NCI-H446 treated with DMSO at 0.1 percent for 48 hours (cell line): ENCODE measurements around the gene KCNS3.

Experiments used
- DNase-seq: peaks from one replicate; lab custom pipeline; 2025; lab: John Stamatoyannopoulos, UW

The KCNS3 gene, protein sequence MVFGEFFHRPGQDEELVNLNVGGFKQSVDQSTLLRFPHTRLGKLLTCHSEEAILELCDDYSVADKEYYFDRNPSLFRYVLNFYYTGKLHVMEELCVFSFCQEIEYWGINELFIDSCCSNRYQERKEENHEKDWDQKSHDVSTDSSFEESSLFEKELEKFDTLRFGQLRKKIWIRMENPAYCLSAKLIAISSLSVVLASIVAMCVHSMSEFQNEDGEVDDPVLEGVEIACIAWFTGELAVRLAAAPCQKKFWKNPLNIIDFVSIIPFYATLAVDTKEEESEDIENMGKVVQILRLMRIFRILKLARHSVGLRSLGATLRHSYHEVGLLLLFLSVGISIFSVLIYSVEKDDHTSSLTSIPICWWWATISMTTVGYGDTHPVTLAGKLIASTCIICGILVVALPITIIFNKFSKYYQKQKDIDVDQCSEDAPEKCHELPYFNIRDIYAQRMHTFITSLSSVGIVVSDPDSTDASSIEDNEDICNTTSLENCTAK

DNA sequence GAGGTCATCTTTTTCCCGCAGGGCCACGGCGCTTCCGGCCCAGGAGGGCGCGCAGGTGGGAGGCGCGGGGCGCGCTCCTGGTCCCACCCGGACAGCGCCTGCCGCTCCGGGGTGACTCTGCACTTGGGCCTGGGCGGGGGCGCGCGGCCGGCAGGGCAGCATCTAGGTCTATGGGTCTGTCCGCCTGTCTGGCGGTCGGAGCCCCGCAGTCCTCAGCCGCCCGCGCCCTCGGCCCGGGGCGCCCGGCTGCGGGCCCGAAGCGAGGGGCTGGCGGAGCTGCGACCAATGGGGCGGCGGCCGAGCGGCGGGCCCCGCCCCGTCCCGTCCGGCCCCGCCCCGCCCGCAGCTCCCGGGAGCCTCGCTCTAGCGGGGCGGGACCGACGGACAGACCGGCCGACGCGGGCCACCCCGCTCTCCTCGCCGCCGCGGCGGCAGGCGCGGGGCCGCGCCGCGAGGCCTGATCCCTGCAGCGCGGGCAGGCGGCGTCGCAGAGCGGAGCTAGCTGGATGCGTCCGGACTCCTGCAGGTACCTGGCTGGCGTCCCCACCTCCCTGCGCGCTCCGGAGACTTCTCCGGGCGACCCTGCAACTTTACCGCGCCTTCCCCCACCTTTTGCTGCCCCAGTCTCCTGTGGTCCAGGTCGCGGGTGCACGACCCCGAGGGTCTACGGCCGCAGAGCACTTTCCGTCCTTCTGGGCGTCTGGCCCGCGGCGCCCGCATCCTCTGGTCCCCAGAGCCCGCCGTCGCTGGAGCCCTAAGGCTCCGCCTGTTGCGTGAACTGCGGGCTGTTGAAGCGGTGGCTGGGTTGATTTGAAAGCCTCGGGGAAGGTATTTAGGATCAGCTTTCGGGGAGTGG, at the start of gene KCNS3:
Gene KCNS3, plus strand, starts transcription at position 387 of the 856 bp plus-strand sequence. CDS start 52,342 bp downstream, outside the sequence.
- no peak for DNase-seq

DNA sequence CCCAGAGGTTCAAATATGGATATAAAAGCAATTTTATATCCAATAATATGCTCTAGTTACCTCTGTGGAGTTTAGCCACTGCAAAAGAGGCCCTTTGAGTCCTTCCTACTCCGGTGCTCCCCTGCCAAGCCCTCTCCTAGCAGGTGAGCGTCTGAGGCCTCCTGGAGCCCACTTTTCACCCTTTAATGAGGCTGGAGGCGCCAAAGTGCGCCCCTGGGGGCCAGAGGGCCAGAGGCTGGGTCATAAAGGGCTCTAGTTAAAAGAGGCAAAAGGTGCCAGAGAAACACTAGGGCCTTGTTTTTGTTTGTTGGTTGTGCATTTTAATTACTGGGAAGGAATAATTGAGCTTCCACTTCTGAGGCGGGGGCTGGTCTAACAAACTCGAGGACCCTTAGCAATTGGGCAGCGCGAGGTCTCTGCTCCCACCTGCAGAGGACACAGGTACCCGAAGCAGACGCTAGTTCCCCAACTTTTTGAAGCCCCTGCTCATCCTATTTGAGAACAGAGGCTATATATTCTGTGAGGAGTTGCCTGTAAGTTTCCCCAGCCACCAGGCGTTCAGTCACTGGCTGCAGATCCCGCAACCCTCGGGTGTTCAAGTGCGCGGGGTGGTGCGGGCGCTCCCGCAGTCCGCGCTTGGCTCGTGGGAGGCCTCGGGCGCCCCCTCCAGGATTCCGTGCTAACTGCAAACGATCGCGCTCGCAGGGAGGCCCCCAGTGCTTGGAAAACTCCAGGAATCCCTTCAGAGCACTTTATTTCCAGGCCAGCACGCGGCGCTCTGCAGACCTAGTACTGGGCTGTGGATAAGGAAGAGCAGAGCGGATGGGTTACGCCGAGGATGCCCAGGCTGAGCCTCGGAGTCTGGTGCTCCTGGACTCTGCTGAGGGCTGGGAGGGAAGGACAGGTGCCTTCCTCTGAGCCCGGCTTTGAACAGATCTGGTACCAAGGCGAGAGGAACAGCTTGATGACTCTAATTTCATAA, 48.1 kb upstream of the KCNS3 start:
- no peak for DNase-seq

DNA sequence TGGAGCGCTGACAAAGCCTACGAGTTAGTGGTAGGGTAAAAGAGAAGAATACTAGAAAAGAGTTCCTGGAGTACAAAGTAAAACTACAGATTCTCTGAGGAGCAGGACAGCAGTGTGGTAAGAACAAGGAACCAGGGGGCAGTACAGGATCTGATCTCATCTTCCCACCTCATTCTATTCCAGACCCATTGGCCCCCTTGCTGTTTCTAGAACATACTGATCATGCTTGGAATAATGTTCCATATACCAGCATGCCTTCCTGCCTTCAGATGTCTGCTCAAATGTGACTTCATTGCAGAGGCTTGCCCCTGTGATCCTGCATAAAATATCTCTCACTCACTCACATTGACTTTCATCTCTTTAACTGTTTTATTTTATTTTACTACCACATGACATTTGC, 43.0 kb upstream of the KCNS3 start:
- no peak for DNase-seq

DNA sequence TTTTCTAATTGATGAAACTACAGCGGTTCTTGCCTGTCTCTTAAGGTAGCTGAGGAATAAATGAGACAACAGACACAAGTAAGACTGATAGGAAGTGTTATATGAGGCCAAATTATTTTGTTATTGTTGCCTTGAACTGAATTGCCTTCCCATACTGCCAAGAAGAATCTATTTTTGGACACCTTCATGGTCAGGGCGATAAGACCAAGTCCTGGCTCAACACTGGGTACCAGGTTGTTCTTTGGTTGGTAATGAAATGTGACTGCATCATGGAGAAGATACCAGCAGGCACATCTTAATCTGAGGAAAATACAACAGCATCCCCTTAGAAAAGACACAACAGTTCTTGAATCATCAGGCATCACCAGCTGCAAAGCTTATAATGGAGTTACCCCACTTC, 38.5 kb upstream of the KCNS3 start:
- no peak for DNase-seq

DNA sequence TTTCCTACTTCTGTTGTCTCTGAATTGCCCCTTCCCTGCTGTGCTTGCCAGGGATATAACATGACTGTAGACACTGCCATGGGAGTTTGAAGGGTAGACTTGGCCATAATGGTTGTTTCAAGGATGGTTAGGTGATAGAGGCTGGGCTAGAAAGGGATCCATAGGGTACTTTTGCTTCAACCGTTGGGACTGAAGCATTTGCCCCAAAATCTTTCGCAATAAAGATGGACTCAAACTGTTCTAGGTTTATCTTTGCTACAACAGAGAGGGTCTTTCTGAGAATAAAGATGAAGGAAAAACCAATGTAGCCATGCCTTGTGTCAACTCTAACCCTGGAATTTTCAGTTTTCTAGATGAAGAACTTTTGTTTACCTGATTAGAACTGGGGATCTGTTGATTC, 35.0 kb upstream of the KCNS3 start:
- no peak for DNase-seq

DNA sequence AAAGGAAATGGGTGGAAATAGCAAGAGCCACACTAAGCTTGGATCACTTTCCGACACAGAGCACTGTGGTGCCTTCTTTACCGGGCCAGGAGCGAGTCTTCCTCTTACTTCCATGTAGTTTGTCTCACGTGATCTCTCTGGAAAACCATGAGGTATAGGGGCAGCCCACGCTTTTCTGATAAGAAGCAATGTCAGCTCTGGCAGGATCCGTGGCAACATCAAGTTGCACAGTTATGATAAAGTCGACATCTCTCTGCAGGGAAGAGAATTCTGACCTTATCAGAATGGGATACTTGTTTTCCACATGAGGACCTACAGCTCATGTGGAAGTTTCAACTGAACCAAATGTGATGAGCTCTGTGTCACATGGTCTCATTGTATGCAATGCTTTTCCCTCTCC, 32.7 kb upstream of the KCNS3 start:
- no peak for DNase-seq

DNA sequence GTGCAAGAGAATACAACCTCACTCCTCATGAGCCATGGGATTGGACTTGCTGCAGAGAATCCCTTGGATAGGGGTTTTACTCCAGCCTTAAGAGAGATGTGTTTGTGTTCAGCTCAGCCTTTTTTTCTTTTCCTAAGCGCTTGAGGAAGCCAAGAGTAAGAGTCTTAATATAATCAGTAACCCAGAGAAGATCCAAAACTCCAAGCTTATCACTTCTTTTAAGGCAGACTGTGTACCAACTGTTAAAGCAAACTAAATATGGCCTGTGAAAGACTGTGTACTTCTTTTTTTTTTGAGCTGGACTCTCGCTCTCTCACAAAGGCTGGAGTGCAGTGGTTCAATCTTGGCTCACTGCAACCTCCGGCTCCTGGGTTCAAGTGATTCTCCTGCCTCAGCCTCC, 31.8 kb upstream of the KCNS3 start:
- no peak for DNase-seq

DNA sequence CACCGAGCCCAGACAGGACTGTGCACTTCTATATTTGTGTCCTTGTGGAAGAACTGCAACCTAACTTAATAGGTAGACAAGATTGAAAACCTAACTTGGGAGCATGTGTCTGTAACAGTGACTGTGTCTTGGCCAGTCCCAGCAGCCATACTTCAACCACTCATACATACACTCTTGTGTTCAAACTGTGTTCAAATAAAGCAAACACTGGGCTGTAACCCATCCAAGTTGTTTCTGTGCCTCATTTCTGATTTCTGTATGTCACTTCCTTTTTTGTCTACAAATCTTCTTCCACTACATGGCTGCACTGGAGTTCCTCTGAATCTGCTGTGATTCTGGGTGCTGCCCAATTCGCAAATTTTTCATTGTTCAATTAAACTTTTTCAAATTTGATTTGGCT, 31.2 kb upstream of the KCNS3 start:
- no peak for DNase-seq

DNA sequence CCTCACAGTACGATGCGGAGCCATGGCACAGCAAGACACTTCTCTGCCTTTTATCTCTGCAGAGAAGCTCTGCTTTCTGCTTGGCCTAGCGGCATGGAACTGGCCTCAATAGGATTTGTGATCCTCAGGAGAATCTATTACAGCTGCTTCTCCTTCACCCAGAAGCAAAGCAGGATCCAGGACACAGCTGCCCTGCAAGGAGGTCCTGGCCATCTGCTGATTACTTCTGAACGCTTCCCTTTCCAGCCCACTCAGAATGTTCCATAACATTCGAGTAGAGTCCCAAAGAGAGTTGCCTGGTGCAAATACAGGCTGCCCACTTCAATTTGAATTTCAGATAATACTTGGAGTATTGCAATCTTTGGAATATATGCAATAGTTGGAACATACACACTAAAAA, 29.2 kb upstream of the KCNS3 start:
- DNase-seq: no peak

DNA sequence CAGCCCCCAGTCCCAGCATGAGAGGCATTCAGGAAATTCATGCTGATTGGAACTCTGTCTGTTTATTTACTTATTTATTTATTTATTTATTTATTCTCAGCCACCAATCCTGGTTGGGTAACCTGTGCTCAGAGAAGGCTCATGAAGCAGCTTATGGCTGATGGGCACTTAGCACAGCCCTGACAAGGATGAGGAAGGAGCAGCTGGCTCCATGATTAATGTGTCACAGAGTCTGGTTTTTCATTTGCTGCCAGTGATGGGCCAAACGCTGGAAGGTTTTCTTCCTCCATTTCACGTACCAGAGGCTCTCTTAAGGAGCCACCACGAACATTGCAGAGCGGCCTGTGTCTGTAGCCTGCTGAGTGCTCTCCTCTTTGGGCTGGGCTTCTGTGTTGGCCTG, 28.3 kb upstream of the KCNS3 start:
- no peak for DNase-seq

DNA sequence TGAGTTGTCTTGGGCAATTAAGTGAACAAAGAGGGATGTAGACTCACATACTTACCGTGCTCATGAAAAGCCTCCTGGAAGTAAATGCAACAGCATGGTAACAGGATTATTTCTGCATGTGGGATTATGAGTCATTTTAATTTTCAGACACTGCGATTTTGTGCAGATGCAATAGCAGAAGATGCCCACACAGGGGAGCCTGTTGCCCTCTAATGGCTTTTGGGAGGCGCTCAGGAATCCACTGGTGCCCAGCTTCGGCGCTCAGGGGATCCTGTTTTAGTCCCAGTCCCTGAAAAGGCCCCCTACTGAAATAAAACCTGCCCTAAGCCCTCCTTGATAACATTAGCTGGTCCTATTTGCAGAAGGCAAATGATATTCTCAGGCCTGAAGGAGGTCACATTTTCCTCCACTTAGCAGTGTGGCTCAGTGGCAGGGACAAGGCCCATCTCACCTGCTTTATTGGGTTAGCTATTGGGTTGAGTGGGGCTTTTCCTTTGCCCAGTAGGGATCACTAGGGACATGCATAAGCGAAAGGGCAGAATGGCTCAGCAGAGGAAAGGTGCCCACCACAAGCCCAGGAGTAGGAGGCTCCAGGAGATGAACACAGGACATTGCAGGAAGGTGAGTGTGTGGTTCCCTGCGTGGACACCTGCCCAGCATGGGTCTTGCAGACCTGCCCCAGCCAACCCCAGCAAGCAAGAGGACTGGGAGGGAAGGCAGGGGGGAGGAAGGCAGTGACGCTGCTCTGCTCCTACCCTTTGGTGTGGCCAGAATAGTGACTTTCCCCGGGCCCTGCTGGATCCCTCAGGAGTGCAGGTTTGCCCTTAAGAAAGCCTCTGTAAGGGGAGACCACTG, 26.5 kb upstream of the KCNS3 start:
- peak; percentile 52 for DNase-seq

DNA sequence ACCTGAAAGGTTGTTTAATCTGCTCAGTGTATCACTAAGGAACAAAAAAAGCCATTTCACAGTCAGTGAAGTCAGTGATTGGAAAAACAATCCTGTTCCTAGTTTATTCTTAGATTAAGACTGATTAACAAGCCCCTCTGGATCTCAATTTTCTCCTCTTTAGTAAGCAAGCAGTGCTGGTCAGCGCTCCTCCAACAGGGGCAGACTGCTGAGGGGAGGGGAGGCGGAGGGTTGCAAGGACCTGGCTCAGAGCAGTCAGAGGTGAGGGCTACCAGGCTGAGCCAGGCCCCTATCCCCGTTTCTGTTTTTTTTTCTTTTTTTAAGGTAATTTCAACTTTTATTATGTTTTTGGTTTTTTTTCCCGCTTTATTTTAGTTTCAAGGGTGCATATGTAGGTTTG, 24.7 kb upstream of the KCNS3 start:
- no peak for DNase-seq

DNA sequence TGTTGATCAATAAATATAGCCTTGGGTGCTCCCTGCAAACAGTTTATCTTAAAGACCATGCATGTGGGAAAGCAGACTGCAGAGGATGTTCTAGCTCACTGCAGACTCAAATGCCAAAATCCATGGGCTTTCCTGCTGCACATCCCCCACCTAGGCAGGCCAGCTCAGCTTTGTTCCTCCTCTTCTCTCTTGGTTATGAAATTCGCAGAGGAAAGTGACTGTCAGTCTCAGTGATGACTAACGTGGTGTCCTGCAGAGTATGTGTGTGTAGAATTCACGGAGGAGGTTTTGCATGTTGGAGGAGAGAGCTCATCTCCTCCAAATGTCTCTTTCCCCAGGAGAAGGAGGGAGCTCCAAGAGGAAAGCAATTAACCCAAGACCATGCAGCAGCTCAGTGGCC, 21.4 kb upstream of the KCNS3 start:
- DNase-seq: no peak

DNA sequence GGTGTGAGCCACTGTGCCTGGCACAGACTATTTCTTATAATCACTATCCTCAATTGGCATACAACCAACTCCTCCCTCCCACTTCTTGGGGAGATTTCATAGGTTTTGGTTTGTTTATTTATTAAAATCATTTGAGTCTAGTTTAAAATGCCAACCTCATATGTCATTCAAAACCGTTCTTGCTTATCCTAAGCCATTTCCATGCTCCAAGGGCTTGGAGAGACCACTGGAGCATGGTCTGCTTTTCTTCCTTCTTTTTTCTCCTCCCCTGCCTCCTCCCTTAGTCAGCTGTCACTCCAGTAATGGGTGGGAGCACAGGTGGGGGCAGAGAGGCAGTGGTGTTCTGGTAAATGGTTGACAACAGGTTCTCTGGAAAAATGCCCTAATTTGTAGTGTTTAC, 20.4 kb upstream of the KCNS3 start:
- no peak for DNase-seq

DNA sequence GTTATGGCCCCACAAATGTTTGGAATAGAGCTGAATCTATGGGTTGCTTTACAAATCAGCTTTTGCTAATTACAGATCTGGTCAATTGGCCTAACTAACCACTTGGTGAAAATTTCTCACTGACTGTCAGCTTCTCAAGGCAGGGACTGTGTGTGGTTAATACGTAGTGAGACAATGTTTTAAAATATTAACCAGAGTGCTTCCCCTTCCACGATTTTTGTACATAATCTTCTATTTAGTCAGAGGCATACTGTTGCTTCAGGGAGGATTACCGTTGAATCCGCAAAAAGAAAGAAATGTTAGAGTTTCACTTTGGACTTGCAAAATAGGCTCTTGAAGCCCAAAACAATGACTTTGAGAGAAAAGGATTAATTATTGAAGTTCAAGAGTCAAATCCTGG, 14.9 kb upstream of the KCNS3 start:
- DNase-seq: no peak

DNA sequence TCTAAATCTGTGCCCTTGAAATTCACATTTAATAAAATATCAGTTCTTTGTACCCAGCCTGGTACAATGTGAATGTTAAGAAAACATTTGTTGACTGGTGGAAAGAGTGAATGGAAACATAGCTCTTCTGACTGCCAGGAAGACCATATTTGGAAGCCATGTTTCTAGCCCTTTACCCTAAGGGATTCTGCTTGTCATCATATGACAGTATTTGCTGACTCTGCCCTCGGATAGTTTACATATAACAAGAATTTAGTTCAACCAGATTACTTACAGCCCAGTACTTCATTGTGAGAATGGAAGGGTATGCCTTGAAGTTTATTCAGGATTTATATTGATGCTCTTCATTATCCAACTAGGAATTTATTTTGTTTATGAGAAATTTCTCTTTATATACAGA, 13.8 kb upstream of the KCNS3 start:
- DNase-seq: no peak

DNA sequence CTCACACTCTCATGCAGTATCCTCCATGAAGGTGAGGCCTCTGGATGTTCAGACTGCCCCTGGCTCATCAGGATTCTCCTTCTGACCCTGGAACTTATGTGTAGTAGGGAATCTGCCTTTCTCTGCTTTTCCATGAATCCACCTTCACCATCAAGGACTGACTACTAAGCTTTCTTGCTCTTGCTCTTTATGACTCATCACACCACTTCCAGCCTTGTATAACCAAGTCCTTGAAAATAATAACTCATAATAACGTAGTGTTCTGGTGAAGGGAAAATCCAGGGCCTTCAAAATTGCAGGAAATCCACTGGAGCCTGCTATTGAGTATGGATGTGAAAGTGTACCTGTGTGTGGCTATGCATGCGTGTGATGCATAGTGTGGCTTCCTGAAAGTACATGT, 11.3 kb upstream of the KCNS3 start:
- DNase-seq: no peak

DNA sequence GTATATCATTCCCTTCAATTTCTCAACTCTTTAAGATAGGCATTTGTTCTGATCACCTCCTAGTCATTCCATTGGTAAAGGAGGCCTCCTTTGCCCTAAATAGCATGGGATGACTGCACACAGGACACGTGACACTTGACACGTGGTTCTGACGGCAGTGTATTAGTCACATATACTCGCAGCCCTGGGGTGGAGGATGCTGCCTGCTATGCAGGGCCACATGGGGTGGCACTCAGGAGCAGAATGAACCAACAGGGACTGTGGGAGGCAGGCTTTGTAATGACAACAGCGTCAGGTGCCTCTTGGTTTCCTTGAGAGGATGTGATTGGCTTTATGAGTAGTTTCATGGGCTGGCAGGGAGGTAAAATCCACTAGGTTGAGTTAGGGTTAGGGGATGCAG, 9.3 kb upstream of the KCNS3 start:
- no peak for DNase-seq

DNA sequence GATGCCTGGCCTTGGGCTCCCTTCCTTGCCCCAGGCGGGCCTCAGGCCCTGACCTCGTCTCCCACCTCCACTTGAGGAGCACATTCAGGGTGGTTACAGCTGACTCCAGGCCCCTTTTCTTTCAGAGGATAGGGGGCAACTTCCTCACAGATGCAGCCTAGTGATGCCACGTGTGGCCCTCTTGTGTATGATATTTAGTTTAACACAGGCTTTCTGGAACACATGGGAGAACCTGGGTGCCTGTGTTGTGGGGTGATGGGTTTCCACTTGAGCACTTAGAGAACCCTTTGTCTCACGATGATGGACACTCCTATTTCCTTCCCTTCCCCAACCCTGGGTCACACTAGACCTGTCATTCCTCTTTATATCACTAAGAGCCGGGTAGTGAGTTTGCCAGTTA, 6.8 kb upstream of the KCNS3 start:
- no peak for DNase-seq

DNA sequence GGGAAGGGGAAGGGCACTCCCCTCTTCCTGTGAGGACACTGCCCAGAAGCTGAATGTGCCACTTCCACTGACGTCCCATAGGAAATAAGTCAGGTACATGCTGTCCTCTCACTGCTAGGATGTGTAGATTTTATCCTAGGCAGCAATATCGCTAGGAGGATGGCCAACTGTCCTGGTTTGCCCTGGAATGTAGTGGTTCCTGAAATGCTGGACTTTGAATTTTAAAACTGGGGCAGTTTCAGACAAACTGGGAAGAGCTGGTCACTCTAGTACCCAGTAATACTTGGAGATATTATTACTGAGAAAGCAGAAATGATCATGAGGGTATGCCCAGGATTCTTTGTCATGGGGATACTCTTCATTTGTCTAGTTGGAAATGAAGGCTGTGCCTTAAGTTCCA, 5.4 kb upstream of the KCNS3 start:
- DNase-seq: no peak

DNA sequence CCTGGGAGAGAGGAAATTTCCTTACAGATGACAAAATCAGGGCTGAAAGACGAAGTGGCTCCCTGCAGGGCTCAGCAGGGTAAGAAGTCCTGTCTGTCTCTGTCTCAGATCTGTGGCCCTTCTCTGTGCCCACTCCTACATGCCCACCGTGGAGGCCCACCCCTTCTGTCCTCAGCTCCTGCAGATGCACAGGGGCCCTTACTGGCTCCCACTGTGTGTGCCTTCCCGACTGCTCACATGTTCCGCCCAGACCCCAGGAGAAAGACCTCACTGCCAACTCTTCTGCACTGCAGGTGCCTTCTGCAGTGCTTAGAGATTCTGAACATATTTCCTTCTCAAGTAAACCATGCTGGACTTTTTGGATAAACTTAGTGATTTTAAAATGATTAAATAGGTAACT, 1.9 kb upstream of the KCNS3 start:
- no peak for DNase-seq
